NB4 (cell line): ENCODE results near the gene HAPLN3.

ENCODE experiments used
- CTCF ChIP-seq: IDR thresholded peaks from one replicate; pipeline ENCODE4 v1.5.1; 2012; ENCODE audit warnings: low read depth, low read length
- MYC ChIP-seq: IDR thresholded peaks from 2 replicates; pipeline ENCODE4 v1.6.1; 2011; ENCODE audit warnings: low read depth, low read length
- POLR2A ChIP-seq: IDR thresholded peaks from 2 replicates; pipeline ENCODE4 v1.6.1; 2011; ENCODE audit warnings: mild to moderate bottlenecking; ENCODE audit not compliant: insufficient read length; ENCODE audit errors: extremely low read depth

GRCh38 chr15:88894819-88895767, at the start of gene HAPLN3:
- TF ChIP-seq CTCF = no peak
- TF ChIP-seq POLR2A = no peak
- TF ChIP-seq MYC = no peak
